ENCODE results near the gene ADGRG3. TPM values are rescaled to one million over a fixed set of nuclear protein-coding genes. Genes with fewer than 3 reads are reported as not detected.

The ADGRG3 gene
- total and polyA plus RNA-seq, 2 of the 13 experiments (the other 11 are each of a cell fraction or from before 2014, with no cell fraction given), result 2.7 to 11.8 TPM

DNA sequence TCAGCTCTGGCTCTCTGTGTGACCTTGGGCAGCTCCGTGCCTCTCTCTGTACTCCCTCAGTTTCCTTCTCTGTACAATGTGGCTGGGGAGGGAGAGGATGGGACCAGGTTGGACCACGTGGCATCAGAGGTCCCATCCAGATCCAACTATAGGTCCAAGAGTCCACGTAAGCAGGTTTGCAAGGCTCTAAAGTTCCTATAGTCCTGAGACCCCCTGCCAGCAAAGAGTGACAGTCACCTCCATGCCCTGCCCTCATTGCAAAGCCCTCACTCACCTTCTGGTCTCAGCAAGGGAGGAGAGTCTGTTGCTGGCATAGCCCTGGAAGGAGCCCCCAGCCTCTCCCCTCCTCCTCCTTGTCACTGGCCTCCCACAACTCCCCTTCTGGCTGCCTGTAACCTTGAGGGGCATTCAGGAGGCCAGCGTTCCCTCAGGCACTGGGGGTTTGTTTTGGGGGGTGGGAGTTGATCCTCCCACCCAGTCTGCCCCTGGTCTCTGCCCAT, 20.4 kb downstream of the ADGRG3 start (continued):
- TF ChIP-seq AGO2 (optimal IDR thresholded peaks at IDR 0.05; ENCODE audit: low read depth, low read length) (no peak), ZNF780A (CRISPR knock-in tag; IDR thresholded peaks at IDR 0.05) (no peak), ZNF329 (CRISPR knock-in tag; IDR thresholded peaks at IDR 0.05; ENCODE audit: low read depth) (no peak), ZNF562 (CRISPR knock-in tag; IDR thresholded peaks at IDR 0.05; ENCODE audit: borderline replicate concordance) (no peak), SP1 (IDR thresholded peaks at IDR 0.05) (no peak), SP1 (CRISPR knock-in tag; IDR thresholded peaks at IDR 0.05) (no peak), ZNF589 (CRISPR knock-in tag; conservative IDR thresholded peaks at IDR 0.05) (no peak), SP2 (CRISPR knock-in tag; IDR thresholded peaks at IDR 0.05) (no peak), FOXK1 (CRISPR knock-in tag; IDR thresholded peaks at IDR 0.05; ENCODE audit: borderline replicate concordance, low read depth) (no peak), HNF4A (CRISPR knock-in tag; IDR thresholded peaks at IDR 0.05) (peak; percentile 46; the same call in 1 of the 2 replicates), ZNF724P (CRISPR knock-in tag; IDR thresholded peaks at IDR 0.05; ENCODE audit: borderline replicate concordance) (no peak), ZFX (CRISPR knock-in tag; IDR thresholded peaks at IDR 0.05; ENCODE audit: low read depth) (peak; percentile 24; the same call in 1 of the 2 replicates), JUND (CRISPR knock-in tag; IDR thresholded peaks at IDR 0.05) (no peak), SNAI1 (CRISPR knock-in tag; IDR thresholded peaks at IDR 0.05; ENCODE audit: borderline replicate concordance) (no peak), ZNF296 (CRISPR knock-in tag; conservative IDR thresholded peaks at IDR 0.05) (0 out of 2 replicates have a peak, but pooled peaks have one; percentile 47), RNF2 (conservative IDR thresholded peaks at IDR 0.05; ENCODE audit: low read depth) (no peak), PHF21A (CRISPR knock-in tag; IDR thresholded peaks at IDR 0.05) (peak; percentile 31; the same call in 1 of the 2 replicates)
- TF ChIP-seq, protein P1, sequence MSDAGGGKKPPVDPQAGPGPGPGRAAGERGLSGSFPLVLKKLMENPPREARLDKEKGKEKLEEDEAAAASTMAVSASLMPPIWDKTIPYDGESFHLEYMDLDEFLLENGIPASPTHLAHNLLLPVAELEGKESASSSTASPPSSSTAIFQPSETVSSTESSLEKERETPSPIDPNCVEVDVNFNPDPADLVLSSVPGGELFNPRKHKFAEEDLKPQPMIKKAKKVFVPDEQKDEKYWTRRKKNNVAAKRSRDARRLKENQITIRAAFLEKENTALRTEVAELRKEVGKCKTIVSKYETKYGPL (CRISPR knock-in tag; IDR thresholded peaks at IDR 0.05), result no peak
- TF ChIP-seq, protein P2, sequence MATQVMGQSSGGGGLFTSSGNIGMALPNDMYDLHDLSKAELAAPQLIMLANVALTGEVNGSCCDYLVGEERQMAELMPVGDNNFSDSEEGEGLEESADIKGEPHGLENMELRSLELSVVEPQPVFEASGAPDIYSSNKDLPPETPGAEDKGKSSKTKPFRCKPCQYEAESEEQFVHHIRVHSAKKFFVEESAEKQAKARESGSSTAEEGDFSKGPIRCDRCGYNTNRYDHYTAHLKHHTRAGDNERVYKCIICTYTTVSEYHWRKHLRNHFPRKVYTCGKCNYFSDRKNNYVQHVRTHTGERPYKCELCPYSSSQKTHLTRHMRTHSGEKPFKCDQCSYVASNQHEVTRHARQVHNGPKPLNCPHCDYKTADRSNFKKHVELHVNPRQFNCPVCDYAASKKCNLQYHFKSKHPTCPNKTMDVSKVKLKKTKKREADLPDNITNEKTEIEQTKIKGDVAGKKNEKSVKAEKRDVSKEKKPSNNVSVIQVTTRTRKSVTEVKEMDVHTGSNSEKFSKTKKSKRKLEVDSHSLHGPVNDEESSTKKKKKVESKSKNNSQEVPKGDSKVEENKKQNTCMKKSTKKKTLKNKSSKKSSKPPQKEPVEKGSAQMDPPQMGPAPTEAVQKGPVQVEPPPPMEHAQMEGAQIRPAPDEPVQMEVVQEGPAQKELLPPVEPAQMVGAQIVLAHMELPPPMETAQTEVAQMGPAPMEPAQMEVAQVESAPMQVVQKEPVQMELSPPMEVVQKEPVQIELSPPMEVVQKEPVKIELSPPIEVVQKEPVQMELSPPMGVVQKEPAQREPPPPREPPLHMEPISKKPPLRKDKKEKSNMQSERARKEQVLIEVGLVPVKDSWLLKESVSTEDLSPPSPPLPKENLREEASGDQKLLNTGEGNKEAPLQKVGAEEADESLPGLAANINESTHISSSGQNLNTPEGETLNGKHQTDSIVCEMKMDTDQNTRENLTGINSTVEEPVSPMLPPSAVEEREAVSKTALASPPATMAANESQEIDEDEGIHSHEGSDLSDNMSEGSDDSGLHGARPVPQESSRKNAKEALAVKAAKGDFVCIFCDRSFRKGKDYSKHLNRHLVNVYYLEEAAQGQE (IDR thresholded peaks at IDR 0.05; ENCODE audit: borderline replicate concordance in 1 of 2, low read depth in 1 of 2, low read length in 2 of 2), result no peak
- TF ChIP-seq, protein P3, sequence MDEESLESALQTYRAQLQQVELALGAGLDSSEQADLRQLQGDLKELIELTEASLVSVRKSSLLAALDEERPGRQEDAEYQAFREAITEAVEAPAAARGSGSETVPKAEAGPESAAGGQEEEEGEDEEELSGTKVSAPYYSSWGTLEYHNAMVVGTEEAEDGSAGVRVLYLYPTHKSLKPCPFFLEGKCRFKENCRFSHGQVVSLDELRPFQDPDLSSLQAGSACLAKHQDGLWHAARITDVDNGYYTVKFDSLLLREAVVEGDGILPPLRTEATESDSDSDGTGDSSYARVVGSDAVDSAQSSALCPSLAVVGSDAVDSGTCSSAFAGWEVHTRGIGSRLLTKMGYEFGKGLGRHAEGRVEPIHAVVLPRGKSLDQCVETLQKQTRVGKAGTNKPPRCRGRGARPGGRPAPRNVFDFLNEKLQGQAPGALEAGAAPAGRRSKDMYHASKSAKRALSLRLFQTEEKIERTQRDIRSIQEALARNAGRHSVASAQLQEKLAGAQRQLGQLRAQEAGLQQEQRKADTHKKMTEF (CRISPR knock-in tag; IDR thresholded peaks at IDR 0.05), result no peak
- TF ChIP-seq, protein P4, sequence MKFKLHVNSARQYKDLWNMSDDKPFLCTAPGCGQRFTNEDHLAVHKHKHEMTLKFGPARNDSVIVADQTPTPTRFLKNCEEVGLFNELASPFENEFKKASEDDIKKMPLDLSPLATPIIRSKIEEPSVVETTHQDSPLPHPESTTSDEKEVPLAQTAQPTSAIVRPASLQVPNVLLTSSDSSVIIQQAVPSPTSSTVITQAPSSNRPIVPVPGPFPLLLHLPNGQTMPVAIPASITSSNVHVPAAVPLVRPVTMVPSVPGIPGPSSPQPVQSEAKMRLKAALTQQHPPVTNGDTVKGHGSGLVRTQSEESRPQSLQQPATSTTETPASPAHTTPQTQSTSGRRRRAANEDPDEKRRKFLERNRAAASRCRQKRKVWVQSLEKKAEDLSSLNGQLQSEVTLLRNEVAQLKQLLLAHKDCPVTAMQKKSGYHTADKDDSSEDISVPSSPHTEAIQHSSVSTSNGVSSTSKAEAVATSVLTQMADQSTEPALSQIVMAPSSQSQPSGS (CRISPR knock-in tag; IDR thresholded peaks at IDR 0.05), result no peak
- TF ChIP-seq, protein P5, sequence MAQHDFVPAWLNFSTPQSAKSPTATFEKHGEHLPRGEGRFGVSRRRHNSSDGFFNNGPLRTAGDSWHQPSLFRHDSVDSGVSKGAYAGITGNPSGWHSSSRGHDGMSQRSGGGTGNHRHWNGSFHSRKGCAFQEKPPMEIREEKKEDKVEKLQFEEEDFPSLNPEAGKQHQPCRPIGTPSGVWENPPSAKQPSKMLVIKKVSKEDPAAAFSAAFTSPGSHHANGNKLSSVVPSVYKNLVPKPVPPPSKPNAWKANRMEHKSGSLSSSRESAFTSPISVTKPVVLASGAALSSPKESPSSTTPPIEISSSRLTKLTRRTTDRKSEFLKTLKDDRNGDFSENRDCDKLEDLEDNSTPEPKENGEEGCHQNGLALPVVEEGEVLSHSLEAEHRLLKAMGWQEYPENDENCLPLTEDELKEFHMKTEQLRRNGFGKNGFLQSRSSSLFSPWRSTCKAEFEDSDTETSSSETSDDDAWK (CRISPR knock-in tag; IDR thresholded peaks at IDR 0.05), result no peak

All from HepG2 (cell line).